WTC11 (cell line): ENCODE measurements around the gene TRAPPC3. TPM values are rescaled to one million over a fixed set of nuclear protein-coding genes. Genes with fewer than 3 reads are reported as not detected.
"Not testable (repeated sequence)": the region's sequence is repeated elsewhere in the genome, so short reads cannot be mapped to it uniquely, and the experiment has no call there.

ENCODE experiments used
- ATAC-seq: fragments of 200-7000 bp; cut with Tn5 transposase; 2 replicates; pipeline ENCODE4 v1.10.0; 2021; ENCODE audit warnings: mild to moderate bottlenecking, moderate library complexity
- CTCF ChIA-PET: fragments of 300-600 bp; sonication (Branson Sonifier 250); formaldehyde crosslinking; loops from one replicate; lab custom pipeline; 2021; ENCODE audit warnings: antibody characterized with exemption; lab: Charles Lee
- POLR2A ChIA-PET: fragments of 350-600 bp; sonication (Branson Sonifier 250); formaldehyde crosslinking; loops from one replicate; lab custom pipeline; 2021; ENCODE audit warnings: antibody characterized with exemption; lab: Charles Lee
- DNase-seq: peaks from one replicate; pipeline ENCODE4 v3.0.0; 2021; ENCODE audit warnings: low spot score
- H3K27ac Mint-ChIP-seq: 2 replicates; pipeline ENCODE4 v1.8.0; 2021; ENCODE audit warnings: mixed read lengths
- H3K27me3 Mint-ChIP-seq: 2 replicates; pipeline ENCODE4 v1.8.0; 2021; ENCODE audit warnings: low read depth, mild to moderate bottlenecking, moderate library complexity, mixed read lengths
- H3K36me3 Mint-ChIP-seq: 2 replicates; pipeline ENCODE4 v1.8.0; 2021; ENCODE audit warnings: mixed read lengths
- H3K4me1 Mint-ChIP-seq: 2 replicates; pipeline ENCODE4 v1.8.0; 2022; ENCODE audit warnings: mixed read lengths
- H3K4me3 Mint-ChIP-seq: 2 replicates; pipeline ENCODE4 v1.8.0; 2021; ENCODE audit warnings: mild to moderate bottlenecking, moderate library complexity, mixed read lengths
- H3K9me3 Mint-ChIP-seq: 2 replicates; pipeline ENCODE4 v1.8.0; 2021; ENCODE audit warnings: mixed read lengths
- CREM ChIP-seq: sonication (generic); formaldehyde crosslinking; IDR thresholded peaks from 2 replicates; pipeline ENCODE4 v1.8.1; 2022; ENCODE audit warnings: mild to moderate bottlenecking, missing genetic modification reagents, moderate library complexity
- EMX1 ChIP-seq: fragments of 250-450 bp; sonication (Bioruptor Pico); IDR thresholded peaks from 2 replicates; pipeline ENCODE4 v1.8.0; 2021; ENCODE audit warnings: mild to moderate bottlenecking
- FOXK1 ChIP-seq: sonication (generic); formaldehyde crosslinking; IDR thresholded peaks from 2 replicates; pipeline ENCODE4 v1.8.0; 2022; ENCODE audit warnings: mild to moderate bottlenecking, moderate library complexity, missing genetic modification reagents
- FOXP1 ChIP-seq: sonication (generic); formaldehyde crosslinking; IDR thresholded peaks from 2 replicates; pipeline ENCODE4 v1.8.0; 2022; ENCODE audit warnings: missing genetic modification reagents, mild to moderate bottlenecking, moderate library complexity, borderline replicate concordance
- GRHL2 ChIP-seq: fragments of 250-450 bp; sonication (Bioruptor Pico); IDR thresholded peaks from 2 replicates; pipeline ENCODE4 v1.8.0; 2022; ENCODE audit warnings: mild to moderate bottlenecking, moderate library complexity; ENCODE audit not compliant: insufficient replicate concordance, severe bottlenecking
- IRF2 ChIP-seq: sonication (generic); formaldehyde crosslinking; IDR thresholded peaks from 2 replicates; pipeline ENCODE4 v1.8.0; 2022; ENCODE audit warnings: low read depth, missing genetic modification reagents, borderline replicate concordance
- MYBL2 ChIP-seq: sonication (generic); formaldehyde crosslinking; IDR thresholded peaks from 2 replicates; pipeline ENCODE4 v1.8.1; 2023; ENCODE audit warnings: mild to moderate bottlenecking, moderate library complexity, missing genetic modification reagents
- NFYB ChIP-seq: sonication (generic); formaldehyde crosslinking; conservative IDR thresholded peaks from 2 replicates; pipeline ENCODE4 v1.8.0; 2022; ENCODE audit warnings: low read depth, missing genetic modification reagents
- OVOL2 ChIP-seq: fragments of 250-450 bp; sonication (Bioruptor Pico); IDR thresholded peaks from 2 replicates; pipeline ENCODE4 v1.9.0; 2021; ENCODE audit warnings: mild to moderate bottlenecking, borderline replicate concordance
- PRRX2 ChIP-seq: fragments of 250-450 bp; sonication (Bioruptor Pico); IDR thresholded peaks from 2 replicates; pipeline ENCODE4 v1.8.0; 2021; ENCODE audit warnings: mild to moderate bottlenecking
- RORB ChIP-seq: fragments of 250-450 bp; sonication (Bioruptor Pico); IDR thresholded peaks from 2 replicates; pipeline ENCODE4 v1.9.0; 2021; ENCODE audit warnings: mild to moderate bottlenecking
- SP1 ChIP-seq: sonication (generic); formaldehyde crosslinking; conservative IDR thresholded peaks from 2 replicates; pipeline ENCODE4 v1.8.1; 2022; ENCODE audit warnings: missing genetic modification reagents
- TEAD1 ChIP-seq: sonication (generic); formaldehyde crosslinking; IDR thresholded peaks from 2 replicates; pipeline ENCODE4 v1.8.0; 2022; ENCODE audit warnings: mild to moderate bottlenecking, missing genetic modification reagents
- TP53 ChIP-seq: sonication (generic); formaldehyde crosslinking; IDR thresholded peaks from 2 replicates; pipeline ENCODE4 v1.8.1; 2023; ENCODE audit warnings: mild to moderate bottlenecking, missing genetic modification reagents
- ZNF121 ChIP-seq: sonication (generic); formaldehyde crosslinking; IDR thresholded peaks from 2 replicates; pipeline ENCODE4 v1.8.0; 2023; ENCODE audit warnings: missing genetic modification reagents
- ZNF232 ChIP-seq: sonication (generic); formaldehyde crosslinking; IDR thresholded peaks from 2 replicates; pipeline ENCODE4 v1.8.0; 2022; ENCODE audit warnings: mild to moderate bottlenecking, missing genetic modification reagents
- total RNA-seq: library from RNA; stranded (reverse); gene quantifications from 3 replicates; pipeline ENCODE4 v1.2.3, GENCODE V29; 2021
- TF ChIP-seq, protein P1 (sequence below): sonication (generic); formaldehyde crosslinking; IDR thresholded peaks from 2 replicates; pipeline ENCODE4 v1.8.0; 2022; ENCODE audit warnings: mild to moderate bottlenecking, missing genetic modification reagents
- TF ChIP-seq, protein P2 (sequence below): sonication (generic); formaldehyde crosslinking; IDR thresholded peaks from 2 replicates; pipeline ENCODE4 v1.8.1; 2023; ENCODE audit warnings: mild to moderate bottlenecking, moderate library complexity, missing genetic modification reagents
- TF ChIP-seq, protein P3 (sequence below): sonication (generic); formaldehyde crosslinking; IDR thresholded peaks from 2 replicates; pipeline ENCODE4 v1.8.1; 2023; ENCODE audit warnings: mild to moderate bottlenecking, missing genetic modification reagents
- TF ChIP-seq, protein P4 (sequence below): sonication (generic); formaldehyde crosslinking; IDR thresholded peaks from 2 replicates; pipeline ENCODE4 v1.8.0; 2022; ENCODE audit warnings: mild to moderate bottlenecking, missing genetic modification reagents
- TF ChIP-seq, protein P5 (sequence below): fragments of 200-600 bp; IDR thresholded peaks from 2 replicates; pipeline ENCODE4 v1.8.0; 2022; ENCODE audit warnings: antibody characterized with exemption

The TRAPPC3 gene
- total RNA-seq, 1 experiment from 2014 or later, result 48.9 TPM

DNA sequence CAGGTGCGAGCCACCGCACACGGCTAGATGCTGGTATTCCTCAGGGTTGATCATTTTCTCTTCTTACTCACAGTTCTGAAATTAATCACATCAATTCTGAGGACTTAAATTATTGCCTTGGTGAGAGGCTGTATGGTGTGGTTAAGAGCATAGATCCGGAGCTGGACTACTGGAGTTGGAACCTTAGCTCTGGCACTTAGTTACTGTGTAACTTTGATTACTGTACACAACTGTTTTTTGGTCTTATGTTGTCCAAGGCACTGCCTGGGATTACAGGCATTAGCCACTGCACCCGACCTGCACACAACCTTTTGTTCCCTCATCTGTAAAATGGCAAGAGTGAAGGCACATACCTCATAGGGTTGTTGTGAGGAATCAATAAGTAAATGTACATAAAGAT, 49.4 kb upstream of the TRAPPC3 start:
- Mint-ChIP-seq H3K9me3 (no peaks in the 10 kb centered on the region), H3K27ac (no peak overlapping the region), H3K27me3 (no peaks in the 10 kb centered on the region; the same call in 1 of the 2 replicates), H3K4me1 (peaks cover 4% of the 10 kb centered on the region), H3K4me3 (no peak overlapping the region), H3K36me3 (no peaks in the 10 kb centered on the region)
- DNase-seq, result no peak
- TF ChIP-seq, protein P1, sequence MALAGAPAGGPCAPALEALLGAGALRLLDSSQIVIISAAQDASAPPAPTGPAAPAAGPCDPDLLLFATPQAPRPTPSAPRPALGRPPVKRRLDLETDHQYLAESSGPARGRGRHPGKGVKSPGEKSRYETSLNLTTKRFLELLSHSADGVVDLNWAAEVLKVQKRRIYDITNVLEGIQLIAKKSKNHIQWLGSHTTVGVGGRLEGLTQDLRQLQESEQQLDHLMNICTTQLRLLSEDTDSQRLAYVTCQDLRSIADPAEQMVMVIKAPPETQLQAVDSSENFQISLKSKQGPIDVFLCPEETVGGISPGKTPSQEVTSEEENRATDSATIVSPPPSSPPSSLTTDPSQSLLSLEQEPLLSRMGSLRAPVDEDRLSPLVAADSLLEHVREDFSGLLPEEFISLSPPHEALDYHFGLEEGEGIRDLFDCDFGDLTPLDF, result no peak
- TF ChIP-seq OVOL2 (CRISPR knock-in tag) (no peak), NFYB (CRISPR knock-in tag) (no peak)
- ChIA-PET CTCF (interaction anchor here (1.9 kb wide), 1 partner anchor 11 kb away, joined by 20 read pairs; no protein-coding TSS in a partner anchor), POLR2A (no interaction called here)
- ATAC-seq, result no peak

DNA sequence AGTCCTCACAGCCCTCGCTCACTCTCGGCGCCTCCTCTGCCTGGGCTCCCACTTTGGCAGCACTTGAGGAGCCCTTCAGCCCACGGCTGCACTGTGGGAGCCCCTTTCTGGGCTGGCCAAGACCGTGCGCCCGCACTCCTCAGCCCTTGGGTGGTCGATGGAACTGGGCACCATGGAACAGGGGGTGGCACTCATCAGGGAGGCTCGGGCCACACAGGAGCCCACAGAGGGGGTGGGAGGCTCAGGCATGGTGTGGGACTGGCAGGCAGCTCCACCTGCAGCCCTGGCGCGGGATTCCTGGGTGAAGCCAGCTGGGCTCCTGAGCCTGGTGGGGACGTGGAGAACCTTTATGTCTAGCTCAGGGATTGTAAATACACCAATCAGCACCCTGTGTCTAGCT, 47.5 kb upstream of the TRAPPC3 start:
- not testable (repeated sequence) for H3K4me3 Mint-ChIP-seq, H3K27me3 Mint-ChIP-seq, H3K9me3 Mint-ChIP-seq, H3K27ac Mint-ChIP-seq, H3K36me3 Mint-ChIP-seq, DNase-seq, ATAC-seq, H3K4me1 Mint-ChIP-seq
- POLR2A ChIA-PET, result interaction anchor here (0.6 kb wide), 1 partner anchor 52 kb away, joined by 9 read pairs; no protein-coding TSS in a partner anchor
- CTCF ChIA-PET, result interaction anchor here (1.2 to 2.0 kb wide), 4 partner anchors 9 to 89 kb away, joined by 3 to 20 read pairs (median 10); partner anchors contain the start of gene TRAPPC3

DNA sequence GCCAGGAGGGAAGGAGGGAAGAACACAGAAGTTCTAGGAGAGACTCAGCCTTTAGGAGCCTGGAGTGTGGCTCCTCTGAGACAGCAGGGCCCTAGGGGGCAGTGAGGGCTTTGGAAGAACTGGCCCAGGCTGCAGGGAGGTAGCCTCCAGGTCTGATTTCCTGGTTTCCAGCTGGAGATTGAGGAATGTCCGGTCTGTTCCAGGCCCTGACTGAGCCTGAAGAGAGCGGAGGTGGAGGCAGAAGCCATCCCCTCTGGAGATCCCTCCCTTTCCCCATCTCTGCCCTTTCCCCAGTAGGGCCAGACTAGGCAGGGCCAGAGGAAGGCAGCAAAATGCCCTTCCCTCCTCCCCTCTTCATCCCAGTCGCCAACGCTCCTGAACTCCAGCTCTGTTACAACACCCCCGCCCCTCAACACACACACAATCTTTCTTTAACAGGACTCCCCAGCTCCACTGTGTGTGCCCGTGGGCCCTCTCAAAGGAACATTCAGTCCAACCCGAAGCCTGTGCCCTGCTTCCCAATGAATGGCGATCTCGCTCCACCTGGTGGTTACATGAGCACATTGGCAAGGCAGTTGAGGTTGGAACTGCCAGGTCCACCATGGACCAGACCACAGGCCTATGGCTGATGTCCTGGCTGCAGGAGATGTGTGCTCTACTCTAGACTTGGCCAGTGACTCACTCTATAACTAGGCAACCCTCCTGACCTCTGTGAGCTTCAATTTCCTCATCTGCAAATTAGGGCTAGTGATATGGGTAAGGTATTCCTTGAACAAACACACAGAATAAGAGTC, 38.7 kb upstream of the TRAPPC3 start:
- ChIA-PET CTCF (interaction anchor here (0.6 to 4.8 kb wide), 37 partner anchors 9 to 330 kb away, joined by 3 to 213 read pairs (median 6); partner anchors contain the start of genes MAP7D1, MRPS15, SH3D21 and THRAP3), POLR2A (interaction anchor here (0.5 to 2.4 kb wide), 7 partner anchors 10 to 38 kb away, joined by 3 to 25 read pairs (median 5); partner anchors contain the start of genes MAP7D1, THRAP3 and TRAPPC3)

DNA sequence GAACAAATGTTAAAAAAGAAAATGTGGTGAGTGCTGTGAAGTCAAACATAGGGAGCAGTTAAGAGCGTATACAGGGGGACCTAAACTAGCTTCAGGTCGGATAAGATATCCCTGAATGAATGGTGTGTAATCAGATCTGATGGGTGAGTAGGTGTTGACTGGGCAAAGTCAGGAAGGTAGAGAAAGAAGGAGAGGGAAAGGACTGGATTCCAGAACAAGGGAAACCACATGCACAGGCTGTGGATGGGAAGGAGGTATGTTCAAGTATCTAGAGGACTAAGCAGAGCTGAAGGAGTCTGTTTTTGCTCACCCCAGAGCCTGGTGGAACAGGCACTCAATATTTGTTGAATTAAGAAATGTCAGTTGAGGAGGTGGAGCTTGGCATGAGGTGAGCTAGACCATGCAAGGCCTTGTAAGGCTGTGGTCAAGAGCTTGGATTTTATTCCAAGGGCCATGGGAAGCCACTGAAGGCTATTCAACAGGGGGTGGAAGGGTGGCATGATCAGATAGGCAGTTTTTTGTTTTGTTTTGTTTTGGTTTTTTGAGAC, 34.1 kb upstream of the TRAPPC3 start:
- POLR2A ChIA-PET, result interaction anchor here (0.7 to 1.3 kb wide), 7 partner anchors 34 to 318 kb away, joined by 3 to 10 read pairs (median 4); partner anchors contain the start of genes SH3D21 and TRAPPC3
- TF ChIP-seq CREM (CRISPR knock-in tag) (no peak), PRRX2 (no peak), IRF2 (no peak), TP53 (CRISPR knock-in tag) (no peak), FOXK1 (CRISPR knock-in tag) (no peak), GRHL2 (CRISPR knock-in tag) (no peak), MYBL2 (CRISPR knock-in tag) (no peak), RORB (CRISPR knock-in tag) (no peak)
- TF ChIP-seq, protein P2, sequence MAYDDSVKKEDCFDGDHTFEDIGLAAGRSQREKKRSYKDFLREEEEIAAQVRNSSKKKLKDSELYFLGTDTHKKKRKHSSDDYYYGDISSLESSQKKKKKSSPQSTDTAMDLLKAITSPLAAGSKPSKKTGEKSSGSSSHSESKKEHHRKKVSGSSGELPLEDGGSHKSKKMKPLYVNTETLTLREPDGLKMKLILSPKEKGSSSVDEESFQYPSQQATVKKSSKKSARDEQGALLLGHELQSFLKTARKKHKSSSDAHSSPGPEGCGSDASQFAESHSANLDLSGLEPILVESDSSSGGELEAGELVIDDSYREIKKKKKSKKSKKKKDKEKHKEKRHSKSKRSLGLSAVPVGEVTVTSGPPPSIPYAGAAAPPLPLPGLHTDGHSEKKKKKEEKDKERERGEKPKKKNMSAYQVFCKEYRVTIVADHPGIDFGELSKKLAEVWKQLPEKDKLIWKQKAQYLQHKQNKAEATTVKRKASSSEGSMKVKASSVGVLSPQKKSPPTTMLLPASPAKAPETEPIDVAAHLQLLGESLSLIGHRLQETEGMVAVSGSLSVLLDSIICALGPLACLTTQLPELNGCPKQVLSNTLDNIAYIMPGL (CRISPR knock-in tag), result no peak
- TF ChIP-seq, protein P3, sequence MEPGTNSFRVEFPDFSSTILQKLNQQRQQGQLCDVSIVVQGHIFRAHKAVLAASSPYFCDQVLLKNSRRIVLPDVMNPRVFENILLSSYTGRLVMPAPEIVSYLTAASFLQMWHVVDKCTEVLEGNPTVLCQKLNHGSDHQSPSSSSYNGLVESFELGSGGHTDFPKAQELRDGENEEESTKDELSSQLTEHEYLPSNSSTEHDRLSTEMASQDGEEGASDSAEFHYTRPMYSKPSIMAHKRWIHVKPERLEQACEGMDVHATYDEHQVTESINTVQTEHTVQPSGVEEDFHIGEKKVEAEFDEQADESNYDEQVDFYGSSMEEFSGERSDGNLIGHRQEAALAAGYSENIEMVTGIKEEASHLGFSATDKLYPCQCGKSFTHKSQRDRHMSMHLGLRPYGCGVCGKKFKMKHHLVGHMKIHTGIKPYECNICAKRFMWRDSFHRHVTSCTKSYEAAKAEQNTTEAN (CRISPR knock-in tag), result no peak
- TF ChIP-seq, protein P4, sequence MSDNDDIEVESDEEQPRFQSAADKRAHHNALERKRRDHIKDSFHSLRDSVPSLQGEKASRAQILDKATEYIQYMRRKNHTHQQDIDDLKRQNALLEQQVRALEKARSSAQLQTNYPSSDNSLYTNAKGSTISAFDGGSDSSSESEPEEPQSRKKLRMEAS (CRISPR knock-in tag), result no peak

More for the DNA sequence above, 38.7 kb upstream of the TRAPPC3 start:
- no peaks in the 10 kb centered on the region for H3K9me3 Mint-ChIP-seq
- DNase-seq, result peak; percentile 86
- peaks cover 15% of the 10 kb centered on the region for H3K4me1 Mint-ChIP-seq
- no peaks in the 10 kb centered on the region for H3K36me3 Mint-ChIP-seq
- peak overlapping the region; percentile 94 for H3K27ac Mint-ChIP-seq
- H3K4me3 Mint-ChIP-seq, result peak overlapping the region; percentile 56
- TF ChIP-seq EMX1 (CRISPR knock-in tag) (no peak), MYBL2 (CRISPR knock-in tag) (no peak), FOXP1 (CRISPR knock-in tag) (0 out of 2 replicates have a peak, but pooled peaks have one; percentile 45), SP1 (CRISPR knock-in tag) (peak; percentile 21; the same call in 1 of the 2 replicates), ZNF121 (CRISPR knock-in tag) (peak; percentile 94), ZNF232 (CRISPR knock-in tag) (peak; percentile 4; the same call in 1 of the 2 replicates), TEAD1 (CRISPR knock-in tag) (peak; percentile 64)
- TF ChIP-seq, protein P5, sequence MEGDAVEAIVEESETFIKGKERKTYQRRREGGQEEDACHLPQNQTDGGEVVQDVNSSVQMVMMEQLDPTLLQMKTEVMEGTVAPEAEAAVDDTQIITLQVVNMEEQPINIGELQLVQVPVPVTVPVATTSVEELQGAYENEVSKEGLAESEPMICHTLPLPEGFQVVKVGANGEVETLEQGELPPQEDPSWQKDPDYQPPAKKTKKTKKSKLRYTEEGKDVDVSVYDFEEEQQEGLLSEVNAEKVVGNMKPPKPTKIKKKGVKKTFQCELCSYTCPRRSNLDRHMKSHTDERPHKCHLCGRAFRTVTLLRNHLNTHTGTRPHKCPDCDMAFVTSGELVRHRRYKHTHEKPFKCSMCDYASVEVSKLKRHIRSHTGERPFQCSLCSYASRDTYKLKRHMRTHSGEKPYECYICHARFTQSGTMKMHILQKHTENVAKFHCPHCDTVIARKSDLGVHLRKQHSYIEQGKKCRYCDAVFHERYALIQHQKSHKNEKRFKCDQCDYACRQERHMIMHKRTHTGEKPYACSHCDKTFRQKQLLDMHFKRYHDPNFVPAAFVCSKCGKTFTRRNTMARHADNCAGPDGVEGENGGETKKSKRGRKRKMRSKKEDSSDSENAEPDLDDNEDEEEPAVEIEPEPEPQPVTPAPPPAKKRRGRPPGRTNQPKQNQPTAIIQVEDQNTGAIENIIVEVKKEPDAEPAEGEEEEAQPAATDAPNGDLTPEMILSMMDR, result peak; percentile 70
- peak; percentile 94 for ATAC-seq
- no peaks in the 10 kb centered on the region for H3K27me3 Mint-ChIP-seq

More for the DNA sequence above, 34.1 kb upstream of the TRAPPC3 start:
- no peak for ATAC-seq
- Mint-ChIP-seq H3K4me1 (peaks cover 24% of the 10 kb centered on the region), H3K4me3 (no peak overlapping the region), H3K9me3 (no peaks in the 10 kb centered on the region), H3K27me3 (no peaks in the 10 kb centered on the region), H3K27ac (peak overlapping the region; percentile 47), H3K36me3 (peaks cover 17% of the 10 kb centered on the region)
- no peak for DNase-seq
- CTCF ChIA-PET, result interaction anchor here (0.5 to 2.2 kb wide), 13 partner anchors 10 to 159 kb away, joined by 3 to 19 read pairs (median 5); partner anchors contain the start of genes MAP7D1, THRAP3 and TRAPPC3
